ENCODE results near the gene DHRS13.
"Not testable (repeated sequence)": the region's sequence is repeated elsewhere in the genome, so short reads cannot be mapped to it uniquely, and the experiment has no call there.

The DHRS13 gene

GRCh38 chr17:28899212-28899815 lies 3.6 kb downstream of the DHRS13 start:
- H3K4me3 ChIP-seq (ENCODE audit: low read length) = no peak overlapping the region
- H3K9me3 ChIP-seq (replicated peaks; ENCODE audit: low read length) = no peaks in the 10 kb centered on the region
- H3K36me3 ChIP-seq (ENCODE audit: insufficient read depth, low read length) = no peaks in the 10 kb centered on the region
- H3K4me1 ChIP-seq (ENCODE audit: control insufficient read depth, insufficient read depth, low read length) = peaks cover 22% of the 10 kb centered on the region
- no peak overlapping the region for H3K9ac ChIP-seq (ENCODE audit: low read depth, low read length)
- no peak overlapping the region for H3K4me2 ChIP-seq (ENCODE audit: low read length)
- no peaks in the 10 kb centered on the region for H3K27me3 ChIP-seq (ENCODE audit: control insufficient read depth, insufficient read depth, low read length)

GRCh38 chr17:28898527-28898955 lies 4.3 kb downstream of the DHRS13 start:
- Histone ChIP-seq H3K36me3 (ENCODE audit: insufficient read depth, low read length) (no peaks in the 10 kb centered on the region), H3K9me3 (replicated peaks; ENCODE audit: low read length) (no peaks in the 10 kb centered on the region), H3K4me2 (ENCODE audit: low read length) (peak overlapping the region; percentile 91), H3K9ac (ENCODE audit: low read depth, low read length) (no peak overlapping the region), H3K27me3 (ENCODE audit: control insufficient read depth, insufficient read depth, low read length) (no peaks in the 10 kb centered on the region), H3K4me1 (ENCODE audit: control insufficient read depth, insufficient read depth, low read length) (peaks cover 22% of the 10 kb centered on the region), H3K4me3 (ENCODE audit: low read length) (no peak overlapping the region)

- H3K4me1 ChIP-seq (ENCODE audit: control insufficient read depth, insufficient read depth, low read length) = peaks cover 21% of the 10 kb centered on the region
- peak overlapping the region; percentile 91 for H3K4me2 ChIP-seq (ENCODE audit: low read length)
- H3K36me3 ChIP-seq (ENCODE audit: insufficient read depth, low read length) = no peaks in the 10 kb centered on the region
- no peaks in the 10 kb centered on the region for H3K27me3 ChIP-seq (ENCODE audit: control insufficient read depth, insufficient read depth, low read length)
- peak overlapping the region; percentile 75 for H3K9ac ChIP-seq (ENCODE audit: low read depth, low read length)
- peak overlapping the region; percentile 79 for H3K4me3 ChIP-seq (ENCODE audit: low read length)
- H3K9me3 ChIP-seq (replicated peaks; ENCODE audit: low read length) = no peaks in the 10 kb centered on the region
These were observed 4.9 kb downstream of the DHRS13 start for GRCh38 chr17:28897769-28898526.

GRCh38 chr17:28896884-28897768 lies 5.8 kb downstream of the DHRS13 start, which contains the start of gene FLOT2:
Gene FLOT2, minus strand, starts transcription at chr17:28897733. Its CDS starts 159 bp downstream, at chr17:28897574.
- H3K4me1 ChIP-seq (ENCODE audit: control insufficient read depth, insufficient read depth, low read length) = peaks cover 24% of the 10 kb centered on the region
- peak within 1 kb of the TSS; percentile 79 for H3K4me3 ChIP-seq (ENCODE audit: low read length)
- no peaks in the 10 kb centered on the region for H3K36me3 ChIP-seq (ENCODE audit: insufficient read depth, low read length)

GRCh38 chr17:28896491-28896883 lies 6.4 kb downstream of the DHRS13 start:
- Histone ChIP-seq H3K4me1 (ENCODE audit: control insufficient read depth, insufficient read depth, low read length) (peaks cover 24% of the 10 kb centered on the region), H3K9ac (ENCODE audit: low read depth, low read length) (peak overlapping the region; percentile 75), H3K9me3 (replicated peaks; ENCODE audit: low read length) (no peaks in the 10 kb centered on the region), H3K36me3 (ENCODE audit: insufficient read depth, low read length) (no peaks in the 10 kb centered on the region), H3K4me3 (ENCODE audit: low read length) (peak overlapping the region; percentile 79), H3K27me3 (ENCODE audit: control insufficient read depth, insufficient read depth, low read length) (no peaks in the 10 kb centered on the region), H3K4me2 (ENCODE audit: low read length) (peak overlapping the region; percentile 91)

More at GRCh38 chr17:28896884-28897768, 5.8 kb downstream of the DHRS13 start, which contains the start of gene FLOT2:
- H3K4me2 ChIP-seq (ENCODE audit: low read length) = peak within 1 kb of the TSS; percentile 91
- H3K27me3 ChIP-seq (ENCODE audit: control insufficient read depth, insufficient read depth, low read length) = no peaks in the 10 kb centered on the region
- H3K9ac ChIP-seq (ENCODE audit: low read depth, low read length) = peak within 1 kb of the TSS; percentile 75
- no peaks in the 10 kb centered on the region for H3K9me3 ChIP-seq (replicated peaks; ENCODE audit: low read length)

GRCh38 chr17:28895794-28896447 lies 7.0 kb downstream of the DHRS13 start:
- Histone ChIP-seq H3K4me3 (ENCODE audit: low read length) (peak overlapping the region; percentile 79), H3K9me3 (replicated peaks; ENCODE audit: low read length) (no peaks in the 10 kb centered on the region), H3K9ac (ENCODE audit: low read depth, low read length) (peak overlapping the region; percentile 75), H3K4me1 (ENCODE audit: control insufficient read depth, insufficient read depth, low read length) (peaks cover 24% of the 10 kb centered on the region), H3K27me3 (ENCODE audit: control insufficient read depth, insufficient read depth, low read length) (no peaks in the 10 kb centered on the region), H3K4me2 (ENCODE audit: low read length) (peak overlapping the region; percentile 91), H3K36me3 (ENCODE audit: insufficient read depth, low read length) (no peaks in the 10 kb centered on the region)

GRCh38 chr17:28893248-28894183 lies 9.4 kb downstream of the DHRS13 start:
- not testable (repeated sequence) for H3K27me3 ChIP-seq (ENCODE audit: control insufficient read depth, insufficient read depth, low read length); H3K4me3 ChIP-seq (ENCODE audit: low read length); H3K9ac ChIP-seq (ENCODE audit: low read depth, low read length); H3K9me3 ChIP-seq (replicated peaks; ENCODE audit: low read length); H3K36me3 ChIP-seq (ENCODE audit: insufficient read depth, low read length); H3K4me2 ChIP-seq (ENCODE audit: low read length)
- H3K4me1 ChIP-seq (ENCODE audit: control insufficient read depth, insufficient read depth, low read length) = peaks cover 24% of the 10 kb centered on the region

GRCh38 chr17:28892024-28892423 lies 10.9 kb downstream of the DHRS13 start:
- Histone ChIP-seq H3K9ac (ENCODE audit: low read depth, low read length) (no peak overlapping the region), H3K4me3 (ENCODE audit: low read length) (no peak overlapping the region), H3K27me3 (ENCODE audit: control insufficient read depth, insufficient read depth, low read length) (no peaks in the 10 kb centered on the region), H3K4me2 (ENCODE audit: low read length) (no peak overlapping the region), H3K9me3 (replicated peaks; ENCODE audit: low read length) (no peaks in the 10 kb centered on the region), H3K4me1 (ENCODE audit: control insufficient read depth, insufficient read depth, low read length) (peaks cover 17% of the 10 kb centered on the region), H3K36me3 (ENCODE audit: insufficient read depth, low read length) (peaks cover 5% of the 10 kb centered on the region)

- no peak overlapping the region for H3K4me3 ChIP-seq (ENCODE audit: low read length)
- no peaks in the 10 kb centered on the region for H3K27me3 ChIP-seq (ENCODE audit: control insufficient read depth, insufficient read depth, low read length)
- H3K36me3 ChIP-seq (ENCODE audit: insufficient read depth, low read length) = peaks cover 5% of the 10 kb centered on the region
- no peak overlapping the region for H3K9ac ChIP-seq (ENCODE audit: low read depth, low read length)
- no peak overlapping the region for H3K4me2 ChIP-seq (ENCODE audit: low read length)
- H3K4me1 ChIP-seq (ENCODE audit: control insufficient read depth, insufficient read depth, low read length) = peaks cover 12% of the 10 kb centered on the region
- H3K9me3 ChIP-seq (replicated peaks; ENCODE audit: low read length) = no peaks in the 10 kb centered on the region
These were observed 11.7 kb downstream of the DHRS13 start for GRCh38 chr17:28891201-28891600.

- Histone ChIP-seq H3K4me2 (ENCODE audit: low read length) (no peak overlapping the region), H3K9me3 (replicated peaks; ENCODE audit: low read length) (no peaks in the 10 kb centered on the region), H3K36me3 (ENCODE audit: insufficient read depth, low read length) (peaks cover 5% of the 10 kb centered on the region), H3K27me3 (ENCODE audit: control insufficient read depth, insufficient read depth, low read length) (no peaks in the 10 kb centered on the region), H3K9ac (ENCODE audit: low read depth, low read length) (no peak overlapping the region), H3K4me1 (ENCODE audit: control insufficient read depth, insufficient read depth, low read length) (peaks cover 7% of the 10 kb centered on the region), H3K4me3 (ENCODE audit: low read length) (no peak overlapping the region)
These were observed 12.9 kb downstream of the DHRS13 start for GRCh38 chr17:28889996-28890395.

All from skeletal muscle satellite cell (primary cell).